Mesothelial cell of epicardium (in vitro differentiated cells): ENCODE results near the gene SLC16A5. TPM values are rescaled to one million over a fixed set of nuclear protein-coding genes. Genes with fewer than 3 reads are reported as not detected.

Experiments
- DNase-seq, 2 experiments: peaks; one replicate each; pipeline ENCODE4 v3.0.0; 2021; ENCODE audit warnings: low spot score in 2 of 2; ENCODE audit not compliant: unreplicated experiment in 2 of 2
- H3K27ac Mint-ChIP-seq: 2 replicates; pipeline ENCODE4 v1.8.0; 2021; ENCODE audit warnings: mixed read lengths
- H3K27me3 Mint-ChIP-seq: 2 replicates; pipeline ENCODE4 v1.8.0; 2021; ENCODE audit warnings: low read depth, mixed read lengths
- H3K36me3 Mint-ChIP-seq: 2 replicates; pipeline ENCODE4 v1.8.0; 2021; ENCODE audit warnings: mixed read lengths
- H3K4me1 Mint-ChIP-seq: 2 replicates; pipeline ENCODE4 v1.8.0; 2021; ENCODE audit warnings: mixed read lengths
- H3K4me3 Mint-ChIP-seq: 2 replicates; pipeline ENCODE4 v1.8.0; 2021; ENCODE audit warnings: mild to moderate bottlenecking, moderate library complexity, mixed read lengths
- H3K9me3 Mint-ChIP-seq: 2 replicates; pipeline ENCODE4 v1.8.0; 2021; ENCODE audit warnings: mixed read lengths
- CTCF ChIP-seq: fragments of 200-600 bp; sonication (generic); IDR thresholded peaks from one replicate; pipeline ENCODE4 v1.5.0; 2021; ENCODE audit warnings: antibody characterized with exemption; ENCODE audit not compliant: unreplicated experiment
- total RNA-seq: library from RNA; stranded (reverse); gene quantifications from 3 replicates; pipeline ENCODE4 v1.2.1, GENCODE V29; 2021

SLC16A5 gene
- total RNA-seq, 1 donor from 2014 or later = 46.4 TPM

- peaks cover 5% of the 10 kb centered on the region for H3K36me3 Mint-ChIP-seq
- TF ChIP-seq CTCF = no peak
- H3K4me3 Mint-ChIP-seq = peak overlapping the region; percentile 10
- H3K27me3 Mint-ChIP-seq = no peaks in the 10 kb centered on the region
- DNase-seq = no peak
- H3K4me1 Mint-ChIP-seq = peaks cover 67% of the 10 kb centered on the region
- no peaks in the 10 kb centered on the region for H3K9me3 Mint-ChIP-seq
- H3K27ac Mint-ChIP-seq = peak overlapping the region; percentile 77
These were observed 5.9 kb downstream of the SLC16A5 start for GRCh38 chr17:75093548-75094158.

GRCh38 chr17:75094871-75095399, 7.2 kb downstream of the SLC16A5 start:
- peaks cover 57% of the 10 kb centered on the region for H3K4me1 Mint-ChIP-seq
- no peak for TF ChIP-seq CTCF
- no peaks in the 10 kb centered on the region for H3K9me3 Mint-ChIP-seq
- H3K27ac Mint-ChIP-seq = no peak overlapping the region
- no peaks in the 10 kb centered on the region for H3K27me3 Mint-ChIP-seq
- no peak overlapping the region for H3K4me3 Mint-ChIP-seq
- peaks cover 10% of the 10 kb centered on the region for H3K36me3 Mint-ChIP-seq
- no peak for DNase-seq

- no peak overlapping the region for H3K4me3 Mint-ChIP-seq
- TF ChIP-seq CTCF = no peak
- peaks cover 47% of the 10 kb centered on the region for H3K4me1 Mint-ChIP-seq
- no peaks in the 10 kb centered on the region for H3K9me3 Mint-ChIP-seq
- H3K36me3 Mint-ChIP-seq = peaks cover 18% of the 10 kb centered on the region
- no peaks in the 10 kb centered on the region for H3K27me3 Mint-ChIP-seq
- no peak for DNase-seq
- H3K27ac Mint-ChIP-seq = peak overlapping the region; percentile 93
These were observed 8.4 kb downstream of the SLC16A5 start for GRCh38 chr17:75096082-75096625.

- Mint-ChIP-seq H3K27ac (peak overlapping the region; percentile 64), H3K36me3 (peaks cover 22% of the 10 kb centered on the region), H3K9me3 (no peaks in the 10 kb centered on the region), H3K4me1 (peaks cover 30% of the 10 kb centered on the region), H3K4me3 (no peak overlapping the region), H3K27me3 (no peaks in the 10 kb centered on the region)
- TF ChIP-seq CTCF = no peak
- no peak for DNase-seq
These were observed 10.1 kb downstream of the SLC16A5 start for GRCh38 chr17:75097865-75098264.

GRCh38 chr17:75098861-75099260, 11.1 kb downstream of the SLC16A5 start:
- no peak overlapping the region for H3K4me3 Mint-ChIP-seq
- peaks cover 26% of the 10 kb centered on the region for H3K36me3 Mint-ChIP-seq
- DNase-seq = no peak
- H3K27me3 Mint-ChIP-seq = no peaks in the 10 kb centered on the region
- no peaks in the 10 kb centered on the region for H3K9me3 Mint-ChIP-seq
- peaks cover 20% of the 10 kb centered on the region for H3K4me1 Mint-ChIP-seq
- H3K27ac Mint-ChIP-seq = peak overlapping the region; percentile 47
- no peak for TF ChIP-seq CTCF
